Erythroblast (primary cell): ENCODE measurements around the gene SYT1.

Experiments used
- GATA1 ChIP-seq: IDR thresholded peaks from 2 replicates; pipeline ENCODE4 v1.6.1; 2011; ENCODE audit warnings: low read depth, mild to moderate bottlenecking, control low read depth, low read length, moderate library complexity
- POLR2A ChIP-seq: IDR thresholded peaks from 2 replicates; pipeline ENCODE4 v1.6.1; 2011; ENCODE audit warnings: mild to moderate bottlenecking, low read length

DNA sequence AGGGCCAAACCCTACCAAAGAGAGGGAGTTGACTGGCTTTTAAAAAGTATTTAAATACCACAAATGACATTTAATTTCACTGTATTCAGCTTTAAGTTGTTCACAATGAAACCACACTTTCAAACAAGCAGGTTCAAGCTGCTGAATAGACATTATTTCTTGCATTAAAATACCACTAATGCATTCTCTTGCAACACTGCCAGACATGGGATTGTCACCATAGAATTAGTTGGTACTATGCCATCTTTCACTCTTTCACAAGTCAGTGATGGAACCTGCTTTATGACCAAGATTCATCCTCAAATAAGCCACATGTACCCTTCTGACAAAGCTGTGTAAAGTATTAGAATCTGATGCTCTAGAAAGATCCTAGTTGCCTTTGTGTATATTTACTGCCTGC, 586.8 kb downstream of the SYT1 start:
- TF ChIP-seq POLR2A (no peak), GATA1 (no peak)
